HG02840 (cell line): ENCODE data around the gene MAML3.
A peak's percentile ranks its signal among the peaks of the same experiment; 100 is the strongest.

Experiments
- ATAC-seq: cut with Tn5 transposase; IDR thresholded peaks from one replicate; pipeline ENCODE4 v1.9.1; 2021; ENCODE audit warnings: mild to moderate bottlenecking, moderate library complexity, moderate number of reproducible peaks; ENCODE audit not compliant: unreplicated experiment, low FRiP score

The MAML3 gene

GRCh38 chr4:139887962-139888735 is 265.8 kb downstream of the MAML3 start:
- no peak for ATAC-seq

- no peak for ATAC-seq
Measured at GRCh38 chr4:139887376-139887802, 266.6 kb downstream of the MAML3 start.

GRCh38 chr4:139886798-139887197 is 267.2 kb downstream of the MAML3 start:
- no peak for ATAC-seq

DNA sequence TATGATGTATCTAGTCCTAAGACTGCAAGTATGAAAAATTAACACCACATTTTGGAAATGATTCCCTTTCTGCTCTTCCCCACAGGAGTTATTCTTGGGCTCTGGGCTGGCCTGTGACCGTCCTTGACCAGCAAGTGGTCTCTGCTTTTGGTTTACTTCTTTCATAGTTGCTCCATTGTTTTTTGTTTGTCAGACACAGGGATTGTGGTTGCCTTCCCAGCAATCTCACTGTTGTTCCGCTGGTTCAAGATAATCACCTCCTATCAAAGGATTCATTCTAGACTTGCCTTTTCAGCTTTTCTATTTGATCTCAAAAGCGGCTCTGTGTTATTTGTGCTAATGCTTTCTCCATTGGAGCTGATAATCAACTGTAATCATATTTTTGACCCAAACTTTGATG is 269.5 kb downstream of the MAML3 start:
- ATAC-seq = no peak

DNA sequence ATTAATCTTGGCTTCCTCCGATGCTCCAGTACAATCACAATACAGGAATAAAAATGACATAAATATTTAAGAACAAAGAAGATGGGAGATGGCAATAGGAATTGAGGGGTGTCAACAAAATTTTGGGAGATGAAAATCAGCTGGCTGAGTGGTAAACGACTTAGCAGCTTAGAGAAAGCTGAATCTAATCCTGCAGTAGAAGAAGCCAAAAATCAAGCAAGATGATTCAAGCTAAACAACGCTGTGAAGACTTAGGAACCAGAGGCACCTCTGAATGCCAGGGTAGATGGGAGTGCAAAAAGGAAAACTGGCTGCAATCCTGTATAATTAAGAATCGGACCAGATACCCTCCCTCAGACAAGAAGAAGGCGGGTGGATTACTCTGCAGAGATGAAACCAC is 273.1 kb downstream of the MAML3 start:
- no peak for ATAC-seq

DNA sequence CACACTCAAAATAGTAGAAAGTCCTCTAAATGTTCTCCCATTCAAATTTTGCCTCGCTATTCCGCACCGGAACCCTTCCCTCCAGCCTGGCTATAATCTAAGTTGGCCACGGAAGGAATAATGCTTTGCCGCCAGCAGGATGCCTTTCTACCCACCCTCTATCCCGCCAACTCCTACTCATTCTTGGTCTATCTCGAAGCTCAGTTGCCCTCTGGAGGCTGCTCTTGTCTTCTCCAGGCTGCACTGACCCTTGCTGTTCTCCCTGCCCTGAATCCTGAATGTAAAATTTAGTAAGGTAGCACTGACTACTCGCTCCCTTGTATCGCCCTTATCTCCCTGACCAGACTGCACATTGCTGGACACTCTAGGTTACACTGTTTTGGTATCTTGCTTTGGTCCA is 275.9 kb downstream of the MAML3 start:
- no peak for ATAC-seq

- no peak for ATAC-seq
Measured at GRCh38 chr4:139876337-139876941, 277.5 kb downstream of the MAML3 start.

GRCh38 chr4:139875411-139875825 is 278.6 kb downstream of the MAML3 start:
- no peak for ATAC-seq

GRCh38 chr4:139873111-139873860 is 280.7 kb downstream of the MAML3 start:
- ATAC-seq = no peak

GRCh38 chr4:139872274-139872673 is 281.7 kb downstream of the MAML3 start:
- ATAC-seq = no peak

DNA sequence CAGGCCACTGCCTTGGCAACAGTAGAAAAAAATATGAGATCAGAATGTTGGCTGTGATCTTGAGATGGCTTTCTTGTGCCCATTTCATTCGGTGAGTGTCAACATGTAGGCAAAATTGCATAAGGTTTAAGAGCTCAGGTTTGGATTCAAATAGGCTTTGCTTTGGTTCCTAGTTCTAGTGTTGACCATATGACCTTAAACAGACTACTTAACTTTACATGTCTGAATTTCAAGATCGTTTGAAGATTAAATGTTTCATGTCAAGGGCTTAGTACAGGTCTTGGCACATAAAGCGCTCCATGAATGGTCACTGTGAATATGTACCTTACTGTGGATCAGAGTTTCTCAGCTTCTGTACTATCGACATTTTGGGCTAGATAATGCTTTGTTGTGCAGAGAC is 284.2 kb downstream of the MAML3 start:
- no peak for ATAC-seq

DNA sequence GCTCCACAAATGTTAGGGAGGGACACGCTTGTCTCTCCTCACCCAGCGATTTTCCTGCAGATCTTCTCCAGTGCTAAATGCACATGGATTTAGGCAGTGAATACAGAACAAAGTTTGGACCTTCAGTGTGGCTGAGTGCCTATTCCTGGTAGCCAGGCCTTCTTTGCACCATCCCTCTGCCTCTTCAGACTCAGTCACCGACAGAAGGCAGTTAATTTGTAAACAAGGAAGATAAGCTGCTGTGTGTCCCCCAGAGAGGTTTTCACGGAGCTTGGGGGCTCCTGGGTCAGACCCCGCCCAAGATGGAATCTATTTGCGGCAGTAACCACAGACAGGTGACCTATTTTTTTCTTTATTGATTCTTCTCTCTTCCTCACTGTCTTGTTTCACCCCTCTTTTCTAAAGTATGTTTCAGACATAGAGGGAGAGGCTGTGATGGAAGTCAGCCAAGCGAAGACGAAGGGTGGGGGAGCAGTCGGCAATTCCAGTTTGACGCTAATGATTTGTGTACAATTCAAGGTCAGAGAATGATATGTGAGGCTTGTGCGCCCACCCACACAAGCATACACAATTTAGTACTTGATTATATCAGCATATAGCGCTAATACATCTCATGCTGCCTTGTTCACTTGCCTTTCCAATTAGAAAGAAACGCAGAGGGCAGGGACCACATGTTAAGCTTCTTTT is 287.6 kb downstream of the MAML3 start:
- ATAC-seq = no peak

DNA sequence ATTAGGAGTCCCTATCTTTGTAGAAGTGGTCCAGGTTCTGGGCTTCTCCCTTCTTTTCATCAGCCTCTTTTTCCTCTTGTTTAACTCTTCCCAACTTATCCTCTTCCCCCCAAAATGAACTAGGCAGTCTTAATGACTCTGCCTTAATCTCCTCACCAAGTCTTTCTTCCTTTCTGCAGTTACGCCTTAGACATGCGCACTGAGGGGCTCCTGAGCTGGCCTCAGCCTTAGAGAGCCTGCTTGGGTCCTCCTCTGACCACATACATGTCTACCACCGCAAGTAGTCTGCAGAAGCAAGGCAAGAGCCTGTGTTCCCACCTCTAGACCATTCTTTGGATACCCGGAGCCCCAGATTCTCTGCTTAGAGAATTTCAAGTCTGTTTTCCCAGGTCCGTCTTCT is 288.4 kb downstream of the MAML3 start:
- ATAC-seq = no peak

GRCh38 chr4:139863531-139863930 is 290.5 kb downstream of the MAML3 start:
- ATAC-seq = no peak

GRCh38 chr4:139861471-139861870 is 292.5 kb downstream of the MAML3 start:
- ATAC-seq = no peak

DNA sequence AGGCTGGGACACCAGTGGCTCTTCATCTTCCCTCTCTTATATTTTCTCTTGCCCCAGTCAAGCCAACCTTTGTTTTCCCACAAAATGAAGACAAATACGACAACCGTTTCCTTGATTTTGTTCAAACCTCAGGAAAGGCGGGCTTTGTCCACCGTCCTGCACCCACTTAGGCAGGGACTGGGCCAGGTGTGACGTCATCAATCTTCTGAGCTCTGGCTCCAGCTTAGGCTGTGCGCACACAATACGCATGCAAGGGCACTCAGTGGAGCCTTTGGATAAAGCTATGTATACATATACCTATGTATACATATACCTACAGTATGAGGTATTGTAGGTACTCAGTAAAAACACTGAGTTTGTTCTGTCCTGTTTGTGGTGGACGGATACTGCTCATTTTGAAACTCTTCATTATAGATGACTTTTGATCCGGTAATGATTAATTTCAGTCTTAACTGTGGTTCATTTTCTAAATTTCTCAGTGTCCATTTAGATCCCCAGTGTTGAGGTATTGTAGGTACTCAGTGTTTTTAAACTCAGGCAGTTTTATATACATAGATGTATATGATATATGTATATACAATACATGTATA is 293.5 kb downstream of the MAML3 start:
- no peak for ATAC-seq

DNA sequence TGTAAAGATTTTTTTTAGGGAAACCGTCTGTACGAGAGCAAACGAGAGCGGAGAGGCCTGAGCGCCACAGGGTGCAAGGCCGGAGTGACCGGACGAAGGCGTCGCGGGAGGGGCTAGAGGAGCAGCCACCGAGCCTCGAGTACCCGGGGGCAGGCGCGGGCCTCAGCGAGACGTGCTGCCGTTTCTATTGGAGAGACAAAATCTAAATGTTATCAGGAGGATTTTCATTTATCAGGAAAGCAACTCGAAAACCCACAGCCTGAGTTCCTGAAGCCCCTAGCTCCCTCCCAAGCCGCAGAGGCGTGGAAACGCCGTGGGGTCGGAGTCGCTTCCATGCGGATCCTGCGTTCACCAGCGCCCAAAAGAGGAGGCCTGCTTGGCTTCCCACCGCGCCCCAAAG is 294.1 kb downstream of the MAML3 start:
- no peak for ATAC-seq

DNA sequence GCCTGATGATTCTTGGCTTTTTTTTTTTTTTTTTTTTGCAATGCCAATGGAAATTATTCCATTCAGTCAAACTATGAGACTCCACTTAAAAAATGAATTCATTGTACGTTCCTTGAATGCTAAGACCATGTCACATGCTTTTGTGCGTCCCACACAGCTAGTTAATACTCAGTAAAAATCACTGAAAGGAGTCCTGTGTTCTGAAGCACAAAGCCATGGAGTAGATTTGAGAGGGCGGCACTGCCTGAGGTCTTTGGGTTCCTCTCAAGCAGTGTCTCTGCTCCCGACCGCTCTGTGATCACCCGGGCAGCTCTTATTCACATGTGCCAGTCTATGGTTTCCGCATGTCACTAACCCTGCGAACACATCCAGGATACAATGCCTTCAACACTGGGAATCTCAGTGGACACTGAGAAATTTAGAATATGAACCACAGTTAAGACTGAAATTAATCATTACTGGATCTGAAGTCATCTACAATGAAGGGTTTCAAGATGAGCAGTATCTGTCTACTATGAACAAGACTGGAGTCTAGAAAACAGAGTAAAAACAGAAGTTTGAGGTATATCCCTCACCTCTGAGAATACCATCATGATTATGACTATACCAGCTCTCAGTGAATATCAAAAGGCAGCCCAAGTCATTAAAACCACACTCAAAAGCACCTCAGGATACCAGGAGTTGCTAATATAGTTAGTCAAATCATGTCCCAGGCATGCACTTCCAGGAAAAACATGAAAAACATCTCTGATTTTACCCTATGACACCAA is 295.4 kb downstream of the MAML3 start:
- ATAC-seq = peak; percentile 92

DNA sequence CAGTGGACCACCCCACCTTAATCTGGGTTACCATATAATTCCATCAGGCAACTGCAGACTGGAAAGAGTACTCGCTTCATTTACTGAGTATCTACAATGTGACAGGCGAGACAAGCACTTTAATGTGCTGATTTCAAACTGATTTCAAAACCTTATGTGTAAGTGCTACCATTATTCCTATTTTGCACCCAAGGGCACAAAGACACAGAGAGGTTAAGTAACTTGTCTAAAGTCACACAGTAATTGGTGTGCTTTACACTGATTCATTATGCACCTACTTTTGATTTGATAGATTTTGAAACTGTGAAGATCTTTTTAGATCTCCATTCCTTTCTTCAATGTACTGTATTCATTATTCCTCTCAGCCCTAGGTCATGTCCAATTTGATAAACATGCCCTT is 296.0 kb downstream of the MAML3 start:
- no peak for ATAC-seq

DNA sequence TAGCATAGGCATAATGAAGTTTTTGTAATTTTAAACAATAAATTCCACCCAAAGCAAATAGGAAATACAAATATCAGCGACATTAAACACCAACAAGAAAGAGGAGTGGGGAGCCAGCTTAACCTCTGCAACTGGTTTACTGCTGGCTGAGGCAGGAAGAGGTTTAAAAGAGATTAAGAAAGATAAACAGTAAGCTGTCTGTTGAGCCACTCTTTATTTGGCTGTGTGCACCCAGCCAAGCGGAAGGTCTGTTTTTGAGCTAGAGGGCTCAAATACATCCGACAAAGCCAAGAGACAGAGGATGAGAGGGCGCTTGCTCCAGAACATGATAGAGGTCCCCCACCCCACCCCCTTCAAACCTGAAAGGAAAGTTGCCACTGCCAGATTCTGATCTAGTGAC is 297.0 kb downstream of the MAML3 start:
- no peak for ATAC-seq
